ENCODE results near the gene DES. TPM values are rescaled to one million over a fixed set of nuclear protein-coding genes. Genes with fewer than 3 reads are reported as not detected.

The DES gene
- total RNA-seq, 1 donor from 2014 or later, result 15,954 TPM

GRCh38 chr2:219472629-219473187, 54.5 kb downstream of the DES start:
- H3K27me3 ChIP-seq (ENCODE audit: low read depth), result peaks cover 27% of the 10 kb centered on the region
- TF ChIP-seq CTCF (IDR thresholded peaks at IDR 0.05; ENCODE audit: borderline replicate concordance), result no peak
- no peak for DNase-seq
- H3K9me3 ChIP-seq (replicated peaks), result no peaks in the 10 kb centered on the region
- H3K4me1 ChIP-seq, result peaks cover 64% of the 10 kb centered on the region
- H3K27ac ChIP-seq (replicated peaks), result no peak overlapping the region
- intact Hi-C loops (cut with micrococcal nuclease), result no loop called here
- H3K4me3 ChIP-seq, result no peak overlapping the region
- peaks cover 5% of the 10 kb centered on the region for H3K36me3 ChIP-seq

DNA sequence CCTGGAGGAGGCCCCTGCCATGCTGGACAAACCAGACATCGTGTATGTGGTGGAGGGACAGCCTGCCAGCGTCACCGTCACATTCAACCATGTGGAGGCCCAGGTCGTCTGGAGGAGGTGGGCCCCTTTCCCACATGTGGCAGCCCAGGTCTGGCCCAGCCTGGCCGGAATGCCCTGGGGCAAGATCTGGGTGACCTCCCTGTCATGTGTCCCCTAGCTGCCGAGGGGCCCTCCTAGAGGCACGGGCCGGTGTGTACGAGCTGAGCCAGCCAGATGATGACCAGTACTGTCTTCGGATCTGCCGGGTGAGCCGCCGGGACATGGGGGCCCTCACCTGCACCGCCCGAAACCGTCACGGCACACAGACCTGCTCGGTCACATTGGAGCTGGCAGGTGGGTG, 55.3 kb downstream of the DES start:
- peaks cover 9% of the 10 kb centered on the region for H3K36me3 ChIP-seq
- H3K4me1 ChIP-seq, result peaks cover 61% of the 10 kb centered on the region
- no peak overlapping the region for H3K4me3 ChIP-seq
- H3K27me3 ChIP-seq (ENCODE audit: low read depth), result peaks cover 26% of the 10 kb centered on the region
- peak overlapping the region; percentile 23 for H3K27ac ChIP-seq (replicated peaks)
- intact Hi-C loops (cut with micrococcal nuclease), result no loop called here
- no peak for DNase-seq
- no peaks in the 10 kb centered on the region for H3K9me3 ChIP-seq (replicated peaks)
- TF ChIP-seq CTCF (IDR thresholded peaks at IDR 0.05; ENCODE audit: borderline replicate concordance), result no peak

DNA sequence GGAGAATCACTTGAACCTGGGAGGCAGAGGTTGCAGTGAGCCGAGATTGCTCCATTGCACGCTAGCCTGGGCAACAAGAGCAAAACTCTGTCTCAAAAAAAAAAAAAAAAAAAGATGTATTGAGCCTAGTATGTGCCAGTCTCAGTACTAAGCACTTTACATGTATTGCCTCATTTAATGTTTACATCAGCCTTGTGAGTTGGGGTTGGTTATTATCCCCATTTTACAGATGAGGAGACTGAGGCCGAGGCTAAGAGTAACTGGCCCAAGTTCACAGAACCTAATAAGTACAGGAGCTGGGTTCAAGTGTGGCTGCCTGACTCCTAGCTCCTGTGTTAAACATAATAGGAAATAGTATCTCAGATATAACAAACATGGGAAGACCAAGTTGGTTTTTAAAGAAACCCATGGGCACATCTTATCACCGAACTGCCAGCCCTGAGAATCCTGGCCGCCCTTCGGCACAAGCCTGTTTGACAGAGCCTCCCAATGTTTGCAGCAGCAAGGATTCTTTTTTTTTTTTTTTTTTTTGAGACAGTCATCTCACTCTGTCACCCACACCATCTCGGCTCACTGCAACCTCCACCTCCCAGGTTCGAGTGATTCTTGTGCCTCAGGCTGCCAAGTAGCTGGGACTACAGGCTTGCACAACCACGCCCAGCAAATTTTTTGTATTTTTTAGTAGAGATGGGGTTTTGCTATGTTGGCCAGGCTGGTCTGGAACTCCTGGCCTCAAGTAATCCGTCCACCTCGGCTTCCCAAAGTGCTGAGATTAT, 56.3 kb downstream of the DES start:
- Histone ChIP-seq H3K4me1 (peaks cover 51% of the 10 kb centered on the region), H3K36me3 (peaks cover 13% of the 10 kb centered on the region), H3K27ac (replicated peaks) (peak overlapping the region; percentile 58), H3K27me3 (ENCODE audit: low read depth) (peaks cover 23% of the 10 kb centered on the region), H3K9me3 (replicated peaks) (no peaks in the 10 kb centered on the region), H3K4me3 (no peak overlapping the region)
- no peak for TF ChIP-seq CTCF (IDR thresholded peaks at IDR 0.05; ENCODE audit: borderline replicate concordance)
- no peak for DNase-seq
- intact Hi-C loops (cut with micrococcal nuclease), result no loop called here

DNA sequence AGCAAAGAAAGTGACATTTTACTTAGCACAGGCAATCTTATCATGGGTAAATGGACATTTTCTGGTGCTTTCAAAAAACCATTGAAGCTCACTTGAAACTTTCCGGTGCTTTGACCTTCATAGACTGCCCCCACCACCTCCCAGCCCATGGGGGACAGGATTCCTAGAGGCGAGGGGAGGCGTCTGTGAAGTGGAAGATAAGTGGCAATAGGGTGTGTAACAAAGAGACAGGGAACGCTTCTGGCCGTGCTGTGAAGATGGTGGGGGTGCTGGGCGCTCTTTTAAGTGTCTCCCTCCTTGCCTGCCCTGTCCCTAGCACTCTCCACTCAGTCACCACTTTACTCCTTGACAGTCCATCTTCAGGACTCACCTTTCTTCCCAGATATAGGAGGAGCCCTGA, 57.1 kb downstream of the DES start:
- intact Hi-C loops (cut with micrococcal nuclease), result no loop called here
- DNase-seq, result no peak
- no peaks in the 10 kb centered on the region for H3K9me3 ChIP-seq (replicated peaks)
- peaks cover 23% of the 10 kb centered on the region for H3K27me3 ChIP-seq (ENCODE audit: low read depth)
- H3K4me1 ChIP-seq, result peaks cover 43% of the 10 kb centered on the region
- no peak for TF ChIP-seq CTCF (IDR thresholded peaks at IDR 0.05; ENCODE audit: borderline replicate concordance)
- H3K36me3 ChIP-seq, result peaks cover 19% of the 10 kb centered on the region
- H3K27ac ChIP-seq (replicated peaks), result peak overlapping the region; percentile 58
- H3K4me3 ChIP-seq, result no peak overlapping the region

DNA sequence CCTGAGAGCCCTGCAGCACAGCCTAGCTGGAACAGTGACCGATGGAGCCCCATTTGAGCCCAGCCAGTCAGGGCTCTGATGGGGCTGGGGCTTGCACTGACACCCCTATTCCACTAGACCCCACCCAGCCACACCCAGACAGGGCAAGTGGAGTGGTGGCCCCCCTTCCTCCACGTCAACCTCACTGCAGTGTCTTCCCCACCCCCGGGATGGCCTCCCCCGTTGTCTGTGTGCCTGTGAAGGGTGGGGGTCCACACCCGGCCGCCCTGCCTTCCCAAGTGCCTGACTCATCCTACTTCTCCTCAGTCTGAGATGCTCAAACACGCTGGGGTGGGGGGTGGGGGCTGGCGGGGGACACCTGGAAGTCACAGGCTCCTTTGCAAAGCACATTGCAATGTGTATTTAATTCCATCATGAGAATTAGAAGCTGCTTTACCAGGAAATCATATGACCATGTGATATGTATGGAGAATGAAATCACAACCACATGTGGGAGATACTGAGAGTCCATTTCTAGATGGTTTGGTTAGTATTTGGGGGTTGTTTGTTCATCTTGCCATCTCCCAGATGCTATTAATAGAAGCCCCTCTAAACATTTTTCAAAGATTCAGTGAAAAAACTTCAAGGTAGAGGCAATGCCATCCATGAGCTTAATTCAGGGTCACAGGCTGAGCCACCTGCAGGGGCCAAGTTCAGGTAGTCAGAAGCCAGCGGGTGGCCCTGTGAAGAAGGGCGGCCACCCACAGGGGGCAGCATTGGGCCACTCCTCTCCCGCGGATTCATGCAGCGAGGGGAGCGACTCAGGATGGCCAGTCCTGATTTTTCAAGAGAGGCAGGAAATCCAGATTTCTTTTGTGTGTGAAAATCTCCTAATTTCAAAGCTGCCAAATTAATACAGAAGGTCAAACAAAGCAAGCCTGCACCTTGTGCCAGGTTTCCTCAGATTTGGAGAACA, 57.8 kb downstream of the DES start:
- TF ChIP-seq CTCF (IDR thresholded peaks at IDR 0.05; ENCODE audit: borderline replicate concordance), result peak; percentile 88
- Histone ChIP-seq H3K4me3 (no peak overlapping the region), H3K9me3 (replicated peaks) (no peaks in the 10 kb centered on the region), H3K27me3 (ENCODE audit: low read depth) (peaks cover 23% of the 10 kb centered on the region), H3K4me1 (peaks cover 39% of the 10 kb centered on the region), H3K36me3 (peaks cover 26% of the 10 kb centered on the region), H3K27ac (replicated peaks) (peak overlapping the region; percentile 58)
- DNase-seq, result peak; percentile 62
- intact Hi-C loops (cut with micrococcal nuclease), result no loop called here
